Retina (tissue), 1 donor: ENCODE data around the gene GPRC5B.

Source experiments
- DNase-seq: peaks from one replicate; pipeline ENCODE4 v3.0.0-alpha.2; 2016

The GPRC5B gene

GRCh38 chr16:19842426-19843157, 42.1 kb downstream of the GPRC5B start:
- DNase-seq: no peak

GRCh38 chr16:19841184-19841583, 43.5 kb downstream of the GPRC5B start:
- DNase-seq: no peak

- DNase-seq: no peak
Observed at GRCh38 chr16:19840524-19841110, 44.0 kb downstream of the GPRC5B start.

- no peak for DNase-seq
Observed at GRCh38 chr16:19837984-19838707, 46.5 kb downstream of the GPRC5B start.

GRCh38 chr16:19837331-19837980, 47.2 kb downstream of the GPRC5B start:
- DNase-seq: no peak

- no peak for DNase-seq
Observed at GRCh38 chr16:19835968-19836421, 48.7 kb downstream of the GPRC5B start.

GRCh38 chr16:19835196-19835595, 49.5 kb downstream of the GPRC5B start:
- no peak for DNase-seq

- no peak for DNase-seq
Observed at GRCh38 chr16:19833581-19833980, 51.1 kb downstream of the GPRC5B start.

GRCh38 chr16:19833176-19833575, 51.5 kb downstream of the GPRC5B start:
- DNase-seq: no peak

- DNase-seq: no peak
Observed at GRCh38 chr16:19831678-19832077, 53.0 kb downstream of the GPRC5B start.

GRCh38 chr16:19830902-19831560, 53.6 kb downstream of the GPRC5B start:
- DNase-seq: no peak

- no peak for DNase-seq
Observed at GRCh38 chr16:19829844-19830692, 54.6 kb downstream of the GPRC5B start.

GRCh38 chr16:19824216-19824615, 60.4 kb downstream of the GPRC5B start:
- DNase-seq: no peak

- no peak for DNase-seq
Observed at GRCh38 chr16:19823322-19823721, 61.3 kb downstream of the GPRC5B start.

- no peak for DNase-seq
Observed at GRCh38 chr16:19822533-19822932, 62.1 kb downstream of the GPRC5B start.

- DNase-seq: no peak
Observed at GRCh38 chr16:19817875-19818274, 66.8 kb downstream of the GPRC5B start.

GRCh38 chr16:19817122-19817521, 67.5 kb downstream of the GPRC5B start:
- DNase-seq: no peak

GRCh38 chr16:19815418-19815817, 69.2 kb downstream of the GPRC5B start:
- no peak for DNase-seq

- DNase-seq: no peak
Observed at GRCh38 chr16:19812986-19813385, 71.7 kb downstream of the GPRC5B start.

GRCh38 chr16:19810817-19811731, 73.6 kb downstream of the GPRC5B start:
- DNase-seq: no peak

GRCh38 chr16:19809693-19810092, 75.0 kb downstream of the GPRC5B start:
- no peak for DNase-seq
